ENCODE data around the gene TCEANC. TPM values are rescaled to one million over a fixed set of nuclear protein-coding genes. Genes with fewer than 3 reads are reported as not detected.
"Not testable (repeated sequence)": the region's sequence is repeated elsewhere in the genome, so short reads cannot be mapped to it uniquely, and the experiment has no call there.

The TCEANC gene
- total RNA-seq, 1 experiment from 2014 or later: 3.1 TPM

DNA sequence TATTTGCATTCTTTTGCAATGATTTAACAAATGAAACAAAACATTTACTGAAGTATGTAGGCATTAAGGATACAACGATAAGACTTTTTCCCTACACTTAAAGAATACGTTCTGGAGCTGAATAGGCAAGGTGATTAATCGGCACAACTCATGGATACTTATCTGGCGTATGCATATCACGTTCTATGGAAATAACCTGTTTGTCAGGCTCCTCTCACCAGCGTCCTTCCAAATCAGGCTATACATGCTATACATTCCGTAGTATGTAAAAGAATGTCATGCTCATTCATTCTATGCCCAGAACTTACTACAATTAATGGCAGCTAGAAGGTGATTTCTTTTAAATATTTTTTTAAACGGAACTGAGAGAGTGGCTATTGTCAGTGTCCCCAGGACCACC is 25.6 kb upstream of the TCEANC start:
- H3K27me3 ChIP-seq (ENCODE audit: insufficient read depth, low read length): no peaks in the 10 kb centered on the region
- no peak overlapping the region for H3K4me3 Mint-ChIP-seq
- H2AK5ac ChIP-seq (ENCODE audit: insufficient read length, low read length): no peak overlapping the region
- no peak overlapping the region for H4K5ac ChIP-seq (ENCODE audit: insufficient read length, low read depth, low read length)
- H2BK15ac ChIP-seq (ENCODE audit: low read depth, low read length): no peak overlapping the region
- H3K9me3 Mint-ChIP-seq: peaks cover 46 to 68% of the 10 kb centered on the region in 2 experiments
- H3K27ac Mint-ChIP-seq: no peak overlapping the region
- H3T11ph ChIP-seq (ENCODE audit: low read length): no peak overlapping the region
- H2AFZ ChIP-seq (ENCODE audit: low read length): no peak overlapping the region
- H3K27me3 Mint-ChIP-seq (ENCODE audit: low read depth): no peaks in the 10 kb centered on the region; the same call in none of the 2 replicates
- H3K23ac ChIP-seq (ENCODE audit: insufficient read length, low read depth, low read length): no peak overlapping the region
- no peak overlapping the region for H2BK120ac ChIP-seq (ENCODE audit: low read depth, low read length, poor library complexity, severe bottlenecking)
- no peak overlapping the region for H4K91ac ChIP-seq (ENCODE audit: insufficient read length, low read depth, low read length)
- no peak overlapping the region for H3K18ac ChIP-seq (ENCODE audit: insufficient read length, low read depth, low read length)
- H3K36me3 Mint-ChIP-seq (ENCODE audit: insufficient read depth in 1 of 3, low read depth in 3 of 3): peaks cover 4 to 13% (median 5%) of the 10 kb centered on the region in 3 experiments; a peak in 5 of 7 replicates
- H3K9ac ChIP-seq (ENCODE audit: extremely low read depth, insufficient read length, low read length): no peak overlapping the region
- no peak overlapping the region for H3K4me2 ChIP-seq (ENCODE audit: insufficient read depth, insufficient read length, low read length)
- H3K4ac ChIP-seq (ENCODE audit: low read depth, low read length): no peak overlapping the region
- no peaks in the 10 kb centered on the region for H3K4me1 ChIP-seq (ENCODE audit: insufficient read depth, low read length)
- H2BK12ac ChIP-seq (ENCODE audit: insufficient read length, low read depth, low read length): no peak overlapping the region
- H3K27ac ChIP-seq (ENCODE audit: insufficient read length, low read depth, low read length): no peak overlapping the region
- H3K23me2 ChIP-seq (ENCODE audit: insufficient read length, low read depth, low read length, poor library complexity, severe bottlenecking): no peaks in the 10 kb centered on the region
- H2BK5ac ChIP-seq (ENCODE audit: insufficient read length, low read length): no peak overlapping the region
- H4K20me1 ChIP-seq (ENCODE audit: control insufficient read depth, insufficient read depth, insufficient read length): no peaks in the 10 kb centered on the region
- H3K14ac ChIP-seq (ENCODE audit: insufficient read depth, low read length): no peak overlapping the region
- no peaks in the 10 kb centered on the region for H3K79me2 ChIP-seq (ENCODE audit: insufficient read depth, low read length)
- no peaks in the 10 kb centered on the region for H3K9me3 ChIP-seq (ENCODE audit: control insufficient read depth, low read depth, low read length)
- H2BK20ac ChIP-seq (ENCODE audit: low read depth, low read length, poor library complexity, severe bottlenecking): no peak overlapping the region
- DNase-seq: no peak
- WGBS (ENCODE audit: extremely low coverage, insufficient read length, low lambda C conversion rate): no CpG with 5 or more reads among the region's 8 CpGs
- TF ChIP-seq, protein P1, sequence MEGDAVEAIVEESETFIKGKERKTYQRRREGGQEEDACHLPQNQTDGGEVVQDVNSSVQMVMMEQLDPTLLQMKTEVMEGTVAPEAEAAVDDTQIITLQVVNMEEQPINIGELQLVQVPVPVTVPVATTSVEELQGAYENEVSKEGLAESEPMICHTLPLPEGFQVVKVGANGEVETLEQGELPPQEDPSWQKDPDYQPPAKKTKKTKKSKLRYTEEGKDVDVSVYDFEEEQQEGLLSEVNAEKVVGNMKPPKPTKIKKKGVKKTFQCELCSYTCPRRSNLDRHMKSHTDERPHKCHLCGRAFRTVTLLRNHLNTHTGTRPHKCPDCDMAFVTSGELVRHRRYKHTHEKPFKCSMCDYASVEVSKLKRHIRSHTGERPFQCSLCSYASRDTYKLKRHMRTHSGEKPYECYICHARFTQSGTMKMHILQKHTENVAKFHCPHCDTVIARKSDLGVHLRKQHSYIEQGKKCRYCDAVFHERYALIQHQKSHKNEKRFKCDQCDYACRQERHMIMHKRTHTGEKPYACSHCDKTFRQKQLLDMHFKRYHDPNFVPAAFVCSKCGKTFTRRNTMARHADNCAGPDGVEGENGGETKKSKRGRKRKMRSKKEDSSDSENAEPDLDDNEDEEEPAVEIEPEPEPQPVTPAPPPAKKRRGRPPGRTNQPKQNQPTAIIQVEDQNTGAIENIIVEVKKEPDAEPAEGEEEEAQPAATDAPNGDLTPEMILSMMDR (conservative IDR thresholded peaks at IDR 0.05): no peak
- no peak overlapping the region for H3K56ac ChIP-seq (ENCODE audit: insufficient read length, low read depth, low read length)
- H4K8ac ChIP-seq (replicated peaks; ENCODE audit: insufficient read length, low read depth, low read length): no peak overlapping the region
- H3K79me1 ChIP-seq (ENCODE audit: insufficient read depth, low read depth, low read length, poor library complexity, severe bottlenecking): no peaks in the 10 kb centered on the region
- peaks cover 0 to 3% of the 10 kb centered on the region in 2 experiments; a peak in 1 of 4 replicates for H3K4me1 Mint-ChIP-seq

DNA sequence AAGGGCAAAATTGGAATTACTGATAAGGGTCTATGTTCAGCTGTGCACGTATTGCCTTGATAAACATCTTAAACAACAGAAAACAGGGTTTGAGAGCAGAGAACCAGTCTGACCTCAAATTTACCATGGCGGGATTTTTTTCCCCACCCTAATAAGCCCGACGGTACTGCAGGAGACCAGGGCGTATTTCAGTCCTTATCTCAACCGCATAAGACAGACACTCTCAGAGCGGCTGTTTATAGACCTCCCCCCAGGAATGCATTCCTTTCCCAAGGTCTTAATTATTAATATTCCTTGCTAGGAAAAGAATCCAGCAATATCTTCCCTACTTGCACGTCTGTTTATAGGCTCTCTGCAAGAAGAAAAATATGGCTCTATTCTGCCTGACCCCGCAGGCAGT is 15.7 kb upstream of the TCEANC start:
- not testable (repeated sequence) for H2AFZ ChIP-seq (ENCODE audit: low read length); H3K56ac ChIP-seq (ENCODE audit: insufficient read length, low read depth, low read length); H3K4me1 ChIP-seq (ENCODE audit: insufficient read depth, low read length); H3K4me1 Mint-ChIP-seq; H2BK5ac ChIP-seq (ENCODE audit: insufficient read length, low read length); H3K18ac ChIP-seq (ENCODE audit: insufficient read length, low read depth, low read length); H2BK12ac ChIP-seq (ENCODE audit: insufficient read length, low read depth, low read length); H4K5ac ChIP-seq (ENCODE audit: insufficient read length, low read depth, low read length); H3K4me3 Mint-ChIP-seq; H3K23ac ChIP-seq (ENCODE audit: insufficient read length, low read depth, low read length); H3K79me2 ChIP-seq (ENCODE audit: insufficient read depth, low read length); H2BK15ac ChIP-seq (ENCODE audit: low read depth, low read length); H4K20me1 ChIP-seq (ENCODE audit: control insufficient read depth, insufficient read depth, insufficient read length); H3K4ac ChIP-seq (ENCODE audit: low read depth, low read length); DNase-seq; H2BK120ac ChIP-seq (ENCODE audit: low read depth, low read length, poor library complexity, severe bottlenecking); H2BK20ac ChIP-seq (ENCODE audit: low read depth, low read length, poor library complexity, severe bottlenecking); H3K27me3 Mint-ChIP-seq (ENCODE audit: low read depth); H4K91ac ChIP-seq (ENCODE audit: insufficient read length, low read depth, low read length); H4K8ac ChIP-seq (replicated peaks; ENCODE audit: insufficient read length, low read depth, low read length); H3K4me2 ChIP-seq (ENCODE audit: insufficient read depth, insufficient read length, low read length); H3K27ac ChIP-seq (ENCODE audit: insufficient read length, low read depth, low read length); H3K9ac ChIP-seq (ENCODE audit: extremely low read depth, insufficient read length, low read length); H3T11ph ChIP-seq (ENCODE audit: low read length); H3K79me1 ChIP-seq (ENCODE audit: insufficient read depth, low read depth, low read length, poor library complexity, severe bottlenecking); H3K27me3 ChIP-seq (ENCODE audit: insufficient read depth, low read length); H3K14ac ChIP-seq (ENCODE audit: insufficient read depth, low read length); H3K23me2 ChIP-seq (ENCODE audit: insufficient read length, low read depth, low read length, poor library complexity, severe bottlenecking); H3K27ac Mint-ChIP-seq; H2AK5ac ChIP-seq (ENCODE audit: insufficient read length, low read length)
- no CpG with 5 or more reads among the region's 9 CpGs for WGBS (ENCODE audit: extremely low coverage, insufficient read length, low lambda C conversion rate)
- Mint-ChIP-seq H3K9me3 (peaks cover 58 to 60% of the 10 kb centered on the region in 2 experiments), H3K36me3 (ENCODE audit: insufficient read depth in 1 of 3, low read depth in 3 of 3) (peaks cover 16 to 29% (median 24%) of the 10 kb centered on the region in 3 experiments)
- H3K9me3 ChIP-seq (ENCODE audit: control insufficient read depth, low read depth, low read length): peaks cover 34% of the 10 kb centered on the region

Measured in H9 (cell line).